Endothelial cell of umbilical vein (primary cell): ENCODE results near the gene GNAQ. TPM values are rescaled to one million over a fixed set of nuclear protein-coding genes. Genes with fewer than 3 reads are reported as not detected.

Source experiments
- BruUV-seq: library from RNA; stranded (reverse); fragments of 400-500 nt; replicated peaks from 2 replicates; lab custom pipeline; 2021; lab: Mats Ljungman, UMichigan
- CTCF ChIA-PET: fragments of 300-600, 350-600 bp; sonication (Branson Sonifier 250); formaldehyde crosslinking; loops from one replicate; lab custom pipeline; 2021; ENCODE audit warnings: antibody characterized with exemption, inconsistent platforms; lab: Charles Lee
- POLR2A ChIA-PET: fragments of 300-600, 350-600 bp; sonication (Branson Sonifier 250); formaldehyde crosslinking; loops from one replicate; lab custom pipeline; 2021; ENCODE audit warnings: antibody characterized with exemption, inconsistent platforms; lab: Charles Lee
- DNase-seq: peaks from one replicate; pipeline ENCODE4 v3.0.0-alpha.2; 2011; ENCODE audit warnings: low read depth, low spot score
- FAIRE-seq: peaks from 2 replicates; lab custom pipeline; 2011; peaks lifted over from hg19 to GRCh38; lab: Jason Lieb, UNC
- H2AFZ ChIP-seq: 2 replicates; pipeline ENCODE4 v1.6.0; 2012; ENCODE audit warnings: low read depth, low read length, control low read depth, inconsistent platforms
- H3K27ac ChIP-seq: 2 replicates; pipeline ENCODE4 v1.5.1; 2011; ENCODE audit warnings: low read depth, mild to moderate bottlenecking, control low read depth, low read length, moderate library complexity; ENCODE audit not compliant: insufficient read depth
- H3K27me3 ChIP-seq, 2 experiments: 2 replicates each; pipeline versions ENCODE4 v1.6.0 to v1.6.1; 2011; ENCODE audit warnings: low read length in 2 of 2, mixed read lengths in 1 of 2; ENCODE audit not compliant: control insufficient read depth in 2 of 2, insufficient read depth in 2 of 2
- H3K36me3 ChIP-seq, 2 experiments: 2 replicates in 1 of 2; 3 replicates in 1 of 2; pipeline ENCODE4 v1.5.1; 2011; ENCODE audit warnings: low read length in 2 of 2, mild to moderate bottlenecking in 1 of 2, moderate library complexity in 1 of 2; ENCODE audit not compliant: control insufficient read depth in 2 of 2, insufficient read depth in 2 of 2; ENCODE audit errors: extremely low read depth in 1 of 2
- H3K4me1 ChIP-seq: 3 replicates; pipeline ENCODE4 v1.5.1; 2011; ENCODE audit warnings: mild to moderate bottlenecking, low read length; ENCODE audit not compliant: control insufficient read depth, insufficient read depth; ENCODE audit errors: extremely low read depth
- H3K4me2 ChIP-seq: 2 replicates; pipeline ENCODE4 v1.6.1; 2011; ENCODE audit warnings: low read length, control low read depth, mixed read lengths; ENCODE audit not compliant: insufficient read depth
- H3K4me3 ChIP-seq, 3 experiments: fragments of 200-600 bp in 1 of 3; sonication (generic), shearing (Covaris generic) in 1 of 3; replicated peaks in 1 of 3; 2 replicates each; pipeline ENCODE4 v1.5.1; 2011 to 2016; ENCODE audit warnings: control low read depth in 3 of 3, low read length in 3 of 3, mild to moderate bottlenecking in 2 of 3, inconsistent platforms in 1 of 3, low read depth in 1 of 3, moderate library complexity in 1 of 3; ENCODE audit not compliant: insufficient read depth in 1 of 3
- H3K79me2 ChIP-seq: 2 replicates; pipeline ENCODE4 v1.6.0; 2012; ENCODE audit warnings: low read length, inconsistent platforms; ENCODE audit not compliant: control insufficient read depth, insufficient read depth
- H3K9ac ChIP-seq: replicated peaks from 2 replicates; pipeline ENCODE3; 2011; ENCODE audit warnings: low read length, control low read depth; ENCODE audit not compliant: insufficient read depth; ENCODE audit errors: extremely low read depth
- H3K9me1 ChIP-seq: replicated peaks from 3 replicates; pipeline ENCODE4 v1.6.0; 2011; ENCODE audit warnings: mild to moderate bottlenecking, low read length; ENCODE audit not compliant: control insufficient read depth, insufficient read depth; ENCODE audit errors: extremely low read depth
- H3K9me3 ChIP-seq: replicated peaks from 2 replicates; pipeline ENCODE4 v1.5.1; 2012; ENCODE audit warnings: low read length, inconsistent platforms; ENCODE audit not compliant: control insufficient read depth, insufficient read depth
- H4K20me1 ChIP-seq: replicated peaks from 2 replicates; pipeline ENCODE3; 2011; ENCODE audit warnings: mild to moderate bottlenecking, low read length; ENCODE audit not compliant: control insufficient read depth, insufficient read depth; ENCODE audit errors: extremely low read depth
- CTCF ChIP-seq, 2 donors: IDR thresholded peaks; 1 replicate in 1 of 2; 2 replicates in 1 of 2; pipeline ENCODE4 v1.5.1; 2011; ENCODE audit warnings: low read length in 2 of 2, mild to moderate bottlenecking in 2 of 2, moderate library complexity in 2 of 2, control low read depth in 1 of 2, inconsistent platforms in 1 of 2, low read depth in 1 of 2; ENCODE audit not compliant: insufficient read depth in 1 of 2; ENCODE audit errors: extremely low read depth in 1 of 2
- EZH2 ChIP-seq: IDR thresholded peaks from 2 replicates; pipeline ENCODE4 v1.6.1; 2012; ENCODE audit warnings: borderline replicate concordance, low read depth, mild to moderate bottlenecking, moderate library complexity, low read length, inconsistent platforms; ENCODE audit not compliant: severe bottlenecking
- GATA2 ChIP-seq: IDR thresholded peaks from 2 replicates; pipeline ENCODE4 v1.7.0; 2011; ENCODE audit warnings: low read depth, mild to moderate bottlenecking, moderate library complexity, mixed read lengths, low read length; ENCODE audit not compliant: insufficient read length, insufficient read depth
- JUN ChIP-seq: IDR thresholded peaks from 2 replicates; pipeline ENCODE4 v1.6.1; 2011; ENCODE audit warnings: borderline replicate concordance, low read depth; ENCODE audit not compliant: insufficient read length, insufficient read depth
- MAX ChIP-seq: IDR thresholded peaks from 2 replicates; pipeline ENCODE4 v1.6.1; 2011; ENCODE audit not compliant: insufficient read depth, insufficient read length
- MYC ChIP-seq: IDR thresholded peaks from one replicate; pipeline ENCODE4 v1.6.1; 2011; ENCODE audit warnings: mild to moderate bottlenecking, low read depth, low read length
- POLR2A ChIP-seq: IDR thresholded peaks from 2 replicates; pipeline ENCODE4 v1.6.1; 2012; ENCODE audit warnings: low read depth, mild to moderate bottlenecking, control low read depth, low read length
- POLR2AphosphoS5 ChIP-seq: IDR thresholded peaks from 2 replicates; pipeline ENCODE4 v1.6.1; 2012; ENCODE audit warnings: low read depth, mild to moderate bottlenecking, control low read depth, low read length, moderate library complexity; ENCODE audit not compliant: insufficient read depth
- dilution Hi-C: fragments of 300-500 bp; cut with MboI; formaldehyde crosslinking; loops from one replicate; pipeline ENCODE4 v1.15.0; 2019; ENCODE audit warnings: low sequenced_read_pairs; ENCODE audit not compliant: extremely low pct_ligation_motif_present
- intact Hi-C: fragments of 100-400 bp; cut with micrococcal nuclease; formaldehyde crosslinking; loops from one replicate; pipeline ENCODE4 v1.10.0; 2022
- polyA plus RNA-seq, 4 experiments: library from polyadenylated mRNA; depleted of rRNA in 3 of 4; stranded (reverse) in 3 of 4; unstranded in 1 of 4; fragments of >200 nt; gene quantifications; 2 replicates each; pipeline versions ENCODE4 v1.2.1 to v1.2.3, GENCODE V29; 2011 to 2012; ENCODE audit warnings: missing spikeins in 1 of 4
- total RNA-seq: library from RNA; stranded (reverse); gene quantifications from 2 replicates; pipeline ENCODE4 v1.2.3, GENCODE V29; 2021

Gene GNAQ
- total and polyA plus RNA-seq, 2 donors (not counting 3 experiments of a cell fraction or from before 2014, with no cell fraction given), result 26.1 to 67.3 TPM

GRCh38 chr9:78046112-78046511, 14.5 kb upstream of the GNAQ start:
- intact Hi-C loops, result no loop called here
- no peak for TF ChIP-seq CTCF (IDR thresholded peaks at IDR 0.05; ENCODE audit: extremely low read depth in 1 of 2, insufficient read depth in 1 of 2, low read depth in 1 of 2, low read length in 2 of 2)
- TF ChIP-seq POLR2A, result no peak
- TF ChIP-seq MAX, result no peak

GRCh38 chr9:78044886-78045285, 13.3 kb upstream of the GNAQ start:
- Histone ChIP-seq H3K4me3 (no peak overlapping the region), H3K27me3 (no peaks in the 10 kb centered on the region), H3K4me1 (no peaks in the 10 kb centered on the region), H3K27ac (no peak overlapping the region), H3K9me3 (no peaks in the 10 kb centered on the region), H3K4me2 (no peak overlapping the region), H3K79me2 (no peaks in the 10 kb centered on the region), H3K9ac (no peak overlapping the region), H2AFZ (no peak overlapping the region), H3K9me1 (no peaks in the 10 kb centered on the region), H4K20me1 (no peaks in the 10 kb centered on the region), H3K36me3 (no peaks in the 10 kb centered on the region)
- ChIA-PET POLR2A (no interaction called here), CTCF (interaction anchor here (0.8 to 3.4 kb wide), 4 partner anchors 9 to 588 kb away, joined by 4 to 22 read pairs (median 4); no protein-coding TSS in a partner anchor)
- dilution Hi-C loops, result no loop called here
- BruUV-seq, result no TSS peak
- DNase-seq, result no peak
- no peak for FAIRE-seq
- TF ChIP-seq JUN, result no peak
- TF ChIP-seq POLR2A, result no peak
- no peak for TF ChIP-seq MAX
- TF ChIP-seq MYC, result no peak
- TF ChIP-seq POLR2AphosphoS5, result no peak
- no peak for TF ChIP-seq EZH2
- TF ChIP-seq GATA2, result no peak
- intact Hi-C loops, result no loop called here

More at GRCh38 chr9:78046112-78046511, 14.5 kb upstream of the GNAQ start:
- no TSS peak for BruUV-seq
- Histone ChIP-seq H3K9me1 (no peaks in the 10 kb centered on the region), H3K36me3 (no peaks in the 10 kb centered on the region), H3K4me3 (no peak overlapping the region), H3K4me1 (no peaks in the 10 kb centered on the region), H3K79me2 (no peaks in the 10 kb centered on the region), H3K9me3 (no peaks in the 10 kb centered on the region), H3K27ac (no peak overlapping the region), H2AFZ (no peak overlapping the region), H4K20me1 (no peaks in the 10 kb centered on the region), H3K27me3 (no peaks in the 10 kb centered on the region), H3K9ac (no peak overlapping the region), H3K4me2 (no peak overlapping the region)
- ChIA-PET CTCF (interaction anchor here (1.0 to 3.4 kb wide), 7 partner anchors 11 to 589 kb away, joined by 3 to 22 read pairs (median 4); no protein-coding TSS in a partner anchor), POLR2A (no interaction called here)
- FAIRE-seq, result no peak
- dilution Hi-C loops, result no loop called here
- DNase-seq, result no peak
